ENCODE results near the gene PSTPIP1.

DNA sequence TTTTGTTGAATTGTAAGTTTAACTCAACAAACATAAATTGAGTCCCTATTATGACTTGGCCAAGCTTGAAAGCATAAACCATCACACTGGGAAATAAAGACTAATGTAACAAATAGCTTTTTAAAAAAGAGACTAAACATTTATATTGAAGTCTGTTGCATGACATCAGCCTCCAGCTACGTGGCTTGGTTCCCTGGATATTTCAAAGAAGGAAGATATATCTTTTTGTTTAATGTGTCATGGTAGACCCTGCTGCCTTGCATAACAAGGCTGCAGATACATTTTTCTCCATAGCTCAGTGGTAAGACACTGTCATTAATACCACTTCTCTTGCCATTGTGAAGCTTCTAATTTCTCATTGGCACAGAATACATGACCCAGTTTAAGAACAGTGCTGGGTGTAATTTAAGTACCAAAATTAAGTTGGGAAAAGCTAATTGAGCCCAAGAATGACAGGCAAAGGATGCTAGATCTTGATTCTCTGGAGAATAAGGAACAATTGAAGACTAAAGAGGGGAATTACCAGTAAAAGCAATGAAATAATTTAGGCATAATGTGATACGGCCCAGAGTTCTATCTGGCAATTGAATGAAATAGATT is 49.3 kb upstream of the PSTPIP1 start:
- TF ChIP-seq, protein P1, sequence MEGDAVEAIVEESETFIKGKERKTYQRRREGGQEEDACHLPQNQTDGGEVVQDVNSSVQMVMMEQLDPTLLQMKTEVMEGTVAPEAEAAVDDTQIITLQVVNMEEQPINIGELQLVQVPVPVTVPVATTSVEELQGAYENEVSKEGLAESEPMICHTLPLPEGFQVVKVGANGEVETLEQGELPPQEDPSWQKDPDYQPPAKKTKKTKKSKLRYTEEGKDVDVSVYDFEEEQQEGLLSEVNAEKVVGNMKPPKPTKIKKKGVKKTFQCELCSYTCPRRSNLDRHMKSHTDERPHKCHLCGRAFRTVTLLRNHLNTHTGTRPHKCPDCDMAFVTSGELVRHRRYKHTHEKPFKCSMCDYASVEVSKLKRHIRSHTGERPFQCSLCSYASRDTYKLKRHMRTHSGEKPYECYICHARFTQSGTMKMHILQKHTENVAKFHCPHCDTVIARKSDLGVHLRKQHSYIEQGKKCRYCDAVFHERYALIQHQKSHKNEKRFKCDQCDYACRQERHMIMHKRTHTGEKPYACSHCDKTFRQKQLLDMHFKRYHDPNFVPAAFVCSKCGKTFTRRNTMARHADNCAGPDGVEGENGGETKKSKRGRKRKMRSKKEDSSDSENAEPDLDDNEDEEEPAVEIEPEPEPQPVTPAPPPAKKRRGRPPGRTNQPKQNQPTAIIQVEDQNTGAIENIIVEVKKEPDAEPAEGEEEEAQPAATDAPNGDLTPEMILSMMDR (IDR thresholded peaks at IDR 0.05; ENCODE audit: insufficient read depth, low read depth, low read length): no peak
- TF ChIP-seq EZH2 (IDR thresholded peaks at IDR 0.05; ENCODE audit: insufficient read depth, low read length): no peak
